HG03520 (cell line): ENCODE measurements around the gene EIF4G1.

ENCODE experiments used
- ATAC-seq: cut with Tn5 transposase; IDR thresholded peaks from one replicate; pipeline ENCODE4 v1.9.1; 2021; ENCODE audit warnings: mild to moderate bottlenecking, moderate library complexity; ENCODE audit not compliant: unreplicated experiment

The EIF4G1 gene

DNA sequence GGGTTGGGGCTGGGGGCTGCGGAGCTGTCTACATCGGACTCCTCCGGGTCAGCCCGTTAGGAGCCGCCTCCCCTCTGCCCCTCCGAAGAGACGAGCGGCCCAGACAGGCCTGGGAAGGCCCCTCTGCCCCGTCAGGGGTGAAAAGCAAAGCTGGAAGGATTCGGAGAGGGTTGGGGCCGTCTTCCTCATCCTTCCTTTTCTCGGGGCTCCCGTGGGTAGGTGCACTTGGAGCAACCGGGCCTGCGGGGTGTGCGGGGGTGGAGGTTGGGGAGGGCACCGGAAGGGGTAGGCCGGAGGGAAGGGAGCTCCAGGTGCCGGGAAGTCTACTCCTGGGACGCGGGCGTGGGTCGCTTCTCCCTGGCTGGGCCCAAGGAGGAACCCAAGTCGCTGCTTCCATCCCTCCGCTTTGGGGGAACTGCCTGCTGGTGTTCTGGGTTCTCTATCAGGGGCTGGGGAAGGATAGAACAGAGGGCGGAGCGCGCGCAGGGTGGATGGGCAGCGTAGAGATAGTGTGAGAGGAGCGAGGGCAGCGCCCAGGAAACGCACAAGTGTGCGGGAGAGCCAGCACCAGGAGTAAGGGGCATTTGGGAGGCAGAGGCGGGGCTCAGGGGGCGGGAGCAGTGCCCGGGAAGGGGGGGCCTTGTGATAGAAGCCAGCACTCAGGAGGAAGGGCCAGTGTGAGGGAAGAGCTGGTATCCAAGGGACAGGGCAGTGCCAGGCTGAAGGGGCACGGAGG, 47.7 kb downstream of the EIF4G1 start:
- no peak for ATAC-seq

DNA sequence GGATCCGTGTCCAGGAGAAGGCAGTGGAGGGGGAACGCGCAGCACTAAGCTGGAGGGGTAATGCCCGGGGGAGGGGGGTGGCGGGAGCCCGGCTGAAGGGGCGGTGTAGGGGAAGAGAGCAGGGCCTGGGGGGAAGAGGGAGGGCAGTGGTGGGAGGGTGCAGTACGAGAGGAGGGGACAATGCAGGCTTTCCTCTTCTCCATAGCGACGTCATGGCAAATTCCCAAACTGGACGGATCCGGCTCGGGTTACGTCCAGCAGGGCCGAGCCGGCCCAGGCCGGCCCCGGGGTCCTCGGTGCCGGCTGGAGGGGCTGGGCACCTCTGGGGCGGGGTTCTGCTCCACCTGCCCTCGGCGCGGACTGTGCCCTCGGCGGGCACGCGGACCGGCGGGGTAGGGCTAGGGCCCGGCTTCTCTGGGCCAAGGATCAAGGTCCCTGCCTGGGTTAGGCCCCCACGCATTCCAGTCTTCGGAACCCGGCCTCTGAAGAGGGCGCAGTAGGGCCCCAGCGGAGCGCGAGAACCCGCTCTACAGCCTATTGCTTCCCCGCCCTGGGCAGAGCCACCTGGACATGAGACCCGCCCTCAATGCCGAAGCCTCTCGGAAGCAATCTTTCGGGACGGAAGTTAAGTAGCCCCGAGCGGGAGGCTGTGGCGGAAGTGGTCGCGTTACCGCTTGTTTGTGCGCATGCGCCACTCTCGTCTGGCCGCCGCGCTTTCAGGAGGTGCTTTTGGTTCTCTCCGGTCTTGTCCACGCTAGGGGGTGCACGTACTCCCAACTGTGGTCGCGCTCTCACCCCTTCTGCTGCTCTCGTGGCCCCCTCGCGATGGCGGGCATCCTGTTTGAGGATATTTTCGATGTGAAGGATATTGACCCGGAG, 48.5 kb downstream of the EIF4G1 start:
- peak; percentile 87 for ATAC-seq

DNA sequence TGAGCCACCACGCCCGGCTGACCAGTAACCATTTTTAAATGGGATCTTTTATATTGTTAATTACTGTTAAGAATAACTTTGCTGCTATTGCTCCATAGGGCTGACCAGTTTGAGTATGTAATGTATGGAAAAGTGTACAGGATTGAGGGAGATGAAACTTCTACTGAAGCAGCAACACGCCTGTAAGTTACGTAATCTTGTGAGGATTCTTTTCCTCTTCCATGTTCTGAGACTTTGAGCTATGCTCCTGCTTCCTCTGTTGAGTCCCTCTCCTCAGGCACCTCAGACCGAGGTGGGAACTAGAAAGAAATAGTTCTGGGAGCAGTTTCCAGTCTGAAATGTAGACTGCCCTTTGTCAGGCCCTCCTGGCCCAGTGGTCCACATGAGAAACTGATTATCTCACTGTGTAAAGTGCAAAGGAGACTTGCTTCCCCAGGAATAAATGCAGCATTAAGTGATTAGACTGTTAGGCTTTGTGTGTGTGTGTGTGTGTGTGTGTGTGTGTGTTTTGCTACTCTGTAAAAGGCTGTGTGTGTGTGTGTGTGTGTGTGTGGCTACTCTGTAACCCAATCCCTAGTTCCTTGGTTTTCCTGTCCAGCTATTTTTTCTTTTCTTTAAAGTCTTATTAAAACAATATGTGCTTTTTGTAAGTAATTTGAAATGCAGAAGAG, 52.3 kb downstream of the EIF4G1 start:
- ATAC-seq: no peak

DNA sequence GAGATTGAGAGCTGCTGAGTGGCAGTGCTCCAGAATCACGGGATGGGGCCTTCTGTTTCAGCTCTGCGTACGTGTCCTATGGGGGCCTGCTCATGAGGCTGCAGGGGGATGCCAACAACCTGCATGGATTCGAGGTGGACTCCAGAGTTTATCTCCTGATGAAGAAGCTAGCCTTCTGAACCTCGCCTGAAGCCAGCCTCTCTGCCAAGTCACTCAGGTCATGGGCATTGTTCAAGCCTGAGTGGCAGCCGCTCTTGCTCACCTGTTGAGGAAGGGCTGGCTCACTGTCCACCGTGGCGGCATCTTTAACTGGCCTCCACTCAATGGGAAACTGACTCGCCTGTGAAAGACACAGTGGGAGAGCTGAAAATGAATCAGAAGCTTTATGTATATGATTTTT, 53.7 kb downstream of the EIF4G1 start:
- ATAC-seq: no peak

DNA sequence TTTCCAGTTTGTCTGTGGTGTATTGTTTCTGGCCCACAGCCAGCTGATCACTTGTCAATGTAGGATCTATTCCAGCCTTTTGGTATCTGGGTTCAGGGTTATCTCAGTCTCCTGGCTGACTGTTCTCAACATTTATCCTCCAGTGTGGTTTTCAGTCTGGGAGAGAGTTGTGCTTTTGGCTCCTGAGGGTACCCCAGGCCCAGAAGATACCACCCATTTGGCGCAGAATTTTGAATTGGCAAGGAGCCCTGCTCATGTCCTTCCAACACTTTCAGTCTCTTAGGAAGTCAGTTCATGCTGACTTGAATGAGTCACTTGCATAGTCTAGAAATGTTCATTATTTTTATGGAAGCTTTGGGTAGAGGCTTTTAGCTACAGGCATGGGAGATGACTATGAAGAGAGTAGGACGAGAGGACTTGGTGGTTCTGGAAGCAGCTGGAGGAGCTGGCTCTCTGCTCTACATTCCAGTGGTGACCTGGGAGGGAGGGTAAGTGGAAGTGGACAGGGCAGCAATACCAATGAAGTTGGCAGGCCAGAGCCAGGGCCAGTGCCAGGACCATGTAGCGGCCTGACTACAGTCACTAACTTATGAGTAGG, 54.3 kb downstream of the EIF4G1 start:
- no peak for ATAC-seq

DNA sequence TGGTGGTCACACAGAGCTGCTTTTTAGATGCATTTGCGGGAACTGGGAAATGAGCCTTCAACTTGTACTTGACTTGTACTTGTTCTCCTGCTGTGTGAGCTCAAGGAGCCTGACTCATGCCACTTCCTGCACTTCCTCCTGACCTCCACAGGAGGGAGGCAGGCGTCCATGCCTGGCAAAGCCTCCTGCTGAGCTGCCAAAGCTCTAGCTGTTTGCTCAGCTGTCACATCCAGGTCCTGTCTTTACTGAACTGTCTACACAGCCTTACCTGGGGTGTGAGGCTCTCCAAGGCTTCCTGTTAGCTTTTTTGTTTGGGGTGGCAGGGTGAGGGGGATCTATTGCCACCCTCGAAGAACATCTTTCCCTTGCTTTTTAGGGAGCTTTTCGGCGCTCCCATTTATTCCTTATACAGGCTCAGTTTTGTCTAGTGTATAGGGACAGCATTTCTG, 57.2 kb downstream of the EIF4G1 start:
- ATAC-seq: peak; percentile 53

DNA sequence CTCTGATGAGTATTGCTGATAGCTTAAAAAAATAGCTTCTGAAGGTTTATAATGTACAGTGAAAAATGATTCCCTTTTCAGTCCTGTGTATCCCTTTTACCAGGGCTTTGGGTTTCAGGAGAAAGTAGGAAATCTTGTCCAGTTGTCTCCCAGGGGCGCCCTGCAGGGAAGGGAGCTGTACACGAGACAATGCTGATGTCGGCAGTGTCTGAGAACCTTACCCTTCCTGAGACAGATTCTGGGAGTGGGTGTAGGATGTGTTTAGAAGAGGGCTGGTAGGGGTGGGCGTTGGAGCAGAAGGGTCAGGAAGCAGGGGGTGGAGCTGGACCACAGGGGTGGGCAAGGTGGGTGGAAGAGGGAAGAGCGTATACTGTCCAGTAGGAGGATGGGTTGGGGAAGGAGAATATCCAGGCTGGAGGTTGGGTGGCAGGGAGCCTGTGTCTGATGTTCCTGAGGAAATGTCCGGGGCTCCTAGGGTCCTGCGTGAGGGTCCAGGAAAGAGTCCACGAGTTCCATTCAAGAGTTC, 58.0 kb downstream of the EIF4G1 start:
- no peak for ATAC-seq

DNA sequence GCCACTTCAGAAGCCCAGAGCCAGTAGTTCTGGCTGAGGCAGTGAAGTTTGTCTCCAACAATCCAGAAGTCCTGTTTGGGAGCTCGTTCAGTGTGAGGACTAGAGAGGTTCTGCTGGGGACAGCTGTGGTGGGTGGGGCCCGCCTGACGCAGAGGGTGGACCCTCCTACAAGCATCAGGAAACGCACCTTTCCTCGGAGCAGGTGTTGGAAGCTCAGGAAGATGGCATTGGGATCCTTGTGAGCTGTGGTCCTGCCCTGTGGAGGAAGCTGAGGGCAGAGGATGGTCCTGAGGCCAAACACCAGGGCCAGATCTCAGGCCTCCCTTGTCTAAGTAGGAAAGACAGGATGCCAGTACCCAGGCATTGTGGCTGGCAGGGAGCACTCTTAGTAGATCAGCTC, 58.5 kb downstream of the EIF4G1 start:
- no peak for ATAC-seq

DNA sequence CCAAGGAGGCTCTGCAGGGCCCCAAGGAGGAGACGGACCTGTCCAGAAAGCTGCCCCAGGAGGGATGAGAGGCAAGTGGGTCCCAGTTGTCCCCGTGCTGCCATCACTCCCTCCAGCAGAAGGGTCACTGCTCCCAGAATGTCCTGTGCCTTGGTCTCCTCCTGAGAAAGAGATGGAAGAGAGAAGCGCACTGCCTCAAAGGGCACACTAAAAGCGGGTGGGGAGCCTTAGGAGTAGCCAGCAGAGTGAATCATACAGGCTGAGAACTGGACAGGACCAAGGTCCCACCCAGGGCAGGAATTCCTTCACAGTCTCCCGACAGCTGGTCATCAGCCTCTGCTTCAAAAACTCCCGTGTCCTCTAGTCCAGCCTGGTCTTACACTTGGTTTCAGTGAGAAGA, 59.0 kb downstream of the EIF4G1 start:
- no peak for ATAC-seq

DNA sequence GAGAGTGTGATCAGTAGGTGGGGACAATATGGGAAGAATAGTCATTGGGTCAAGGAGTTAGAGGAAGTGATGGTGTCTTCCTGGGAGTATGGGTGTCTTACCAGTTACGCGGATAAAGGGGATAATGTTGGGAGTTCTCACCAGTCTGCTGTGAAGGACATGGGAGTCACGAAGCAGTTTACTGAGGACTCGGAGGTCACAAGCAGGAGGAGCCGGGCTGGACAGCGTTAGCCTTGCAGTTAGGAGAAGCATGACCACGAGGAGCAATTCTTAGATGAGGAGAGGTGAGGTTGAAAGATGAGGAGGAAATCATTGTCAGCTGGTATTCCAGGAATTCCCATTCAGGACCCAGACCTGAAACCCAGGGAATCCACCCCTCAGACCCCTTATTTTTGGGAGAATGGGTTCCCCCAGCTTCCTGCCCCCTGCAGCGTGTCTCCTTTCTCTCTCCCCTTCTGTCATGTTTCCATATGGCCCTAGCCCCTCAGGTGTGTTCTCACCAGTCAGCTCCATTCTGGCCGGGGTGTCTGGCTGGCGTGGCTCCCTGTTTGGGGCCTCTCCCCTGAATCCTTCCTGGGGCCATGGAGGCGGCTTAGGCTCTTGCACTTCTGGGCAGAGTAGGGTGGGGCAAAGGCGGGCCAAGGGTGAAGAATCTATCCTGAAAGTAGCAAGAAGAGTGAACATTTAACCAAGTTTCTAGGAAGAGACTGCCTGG, 61.5 kb downstream of the EIF4G1 start:
- no peak for ATAC-seq

DNA sequence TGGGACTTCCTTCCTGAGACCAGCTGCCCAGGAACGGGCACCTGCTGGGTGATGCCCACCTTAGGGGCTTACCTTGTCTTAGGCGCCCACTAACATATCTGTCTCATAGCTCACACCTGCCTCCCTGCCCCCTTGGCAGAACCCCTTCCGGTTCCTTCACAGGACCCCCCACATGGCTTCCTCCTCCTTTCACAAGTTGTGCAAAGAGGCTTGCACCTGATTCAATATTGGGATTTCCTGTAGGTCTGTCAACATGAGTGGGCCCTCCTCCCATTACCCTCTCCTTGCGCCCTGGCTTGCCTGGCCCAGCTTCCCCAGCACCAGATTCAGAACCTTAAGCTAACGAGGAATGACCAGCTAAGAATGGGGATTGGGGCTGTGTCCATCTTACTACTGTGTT, 63.0 kb downstream of the EIF4G1 start:
- ATAC-seq: no peak

DNA sequence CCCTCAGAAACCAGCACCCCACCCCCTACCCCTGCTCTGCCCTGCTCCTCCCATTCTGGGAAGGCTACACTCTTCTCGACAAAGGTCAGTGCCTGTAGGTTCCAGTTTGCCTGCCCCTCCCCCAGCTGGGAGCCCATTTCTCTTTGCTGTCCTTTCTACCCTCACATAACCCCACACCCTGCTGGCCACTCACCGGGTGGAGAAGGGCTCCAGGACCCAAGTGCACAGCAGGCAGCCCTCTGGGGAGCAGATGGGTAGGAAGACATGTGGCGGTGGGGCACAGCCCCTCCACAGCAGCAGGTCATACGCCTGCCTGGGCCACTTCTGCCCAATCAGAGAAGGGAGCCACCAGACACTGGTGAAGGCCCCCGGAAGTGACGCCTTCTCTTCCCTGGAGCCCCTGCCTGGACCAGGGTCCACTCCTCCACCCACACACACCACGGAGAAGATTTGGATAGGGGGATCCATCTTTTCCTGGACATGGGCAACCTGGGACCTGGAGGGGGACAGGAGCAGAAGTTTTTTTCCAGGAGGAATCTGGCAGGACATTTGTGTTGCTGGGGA, 63.6 kb downstream of the EIF4G1 start, which contains the start of gene THPO:
THPO (minus strand) TSS at position 326 of the 564 bp plus-strand sequence. CDS start 1,948 bp downstream, outside the sequence.
- no peak for ATAC-seq

DNA sequence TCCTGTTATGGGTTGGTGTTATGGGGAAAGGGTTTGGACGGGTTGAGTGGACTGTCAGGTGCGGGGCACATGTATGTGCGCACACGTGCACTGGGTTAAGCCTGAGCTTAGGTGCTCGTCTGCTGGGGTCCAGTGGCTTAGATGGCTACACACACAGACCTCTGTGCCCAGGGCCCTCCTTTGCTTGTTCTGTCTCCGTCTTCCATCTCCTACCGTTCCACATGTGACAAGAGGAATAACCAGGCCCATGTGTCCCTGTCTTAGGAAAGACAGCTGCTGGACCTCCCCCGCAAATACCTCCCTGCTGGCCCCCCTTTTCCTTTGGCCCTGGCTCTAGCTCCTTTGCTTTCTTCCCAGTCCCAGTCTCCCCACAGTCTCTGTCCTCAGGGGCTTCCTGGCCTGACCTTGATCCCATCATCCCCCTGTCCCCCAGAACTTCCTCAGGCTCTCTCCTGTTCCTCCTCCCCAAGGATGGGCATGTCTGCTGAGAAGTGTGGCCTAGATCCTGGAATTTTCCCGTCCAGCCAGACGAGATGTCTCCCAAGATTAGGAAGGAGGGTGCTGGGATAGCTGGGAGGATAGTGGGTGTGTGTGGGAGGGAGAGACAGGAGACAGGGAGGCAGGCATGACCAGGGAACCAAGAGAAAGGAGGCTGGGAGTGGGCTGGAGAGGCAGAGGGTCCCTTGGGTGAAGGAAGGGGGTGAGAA, 64.4 kb downstream of the EIF4G1 start:
- ATAC-seq: no peak

DNA sequence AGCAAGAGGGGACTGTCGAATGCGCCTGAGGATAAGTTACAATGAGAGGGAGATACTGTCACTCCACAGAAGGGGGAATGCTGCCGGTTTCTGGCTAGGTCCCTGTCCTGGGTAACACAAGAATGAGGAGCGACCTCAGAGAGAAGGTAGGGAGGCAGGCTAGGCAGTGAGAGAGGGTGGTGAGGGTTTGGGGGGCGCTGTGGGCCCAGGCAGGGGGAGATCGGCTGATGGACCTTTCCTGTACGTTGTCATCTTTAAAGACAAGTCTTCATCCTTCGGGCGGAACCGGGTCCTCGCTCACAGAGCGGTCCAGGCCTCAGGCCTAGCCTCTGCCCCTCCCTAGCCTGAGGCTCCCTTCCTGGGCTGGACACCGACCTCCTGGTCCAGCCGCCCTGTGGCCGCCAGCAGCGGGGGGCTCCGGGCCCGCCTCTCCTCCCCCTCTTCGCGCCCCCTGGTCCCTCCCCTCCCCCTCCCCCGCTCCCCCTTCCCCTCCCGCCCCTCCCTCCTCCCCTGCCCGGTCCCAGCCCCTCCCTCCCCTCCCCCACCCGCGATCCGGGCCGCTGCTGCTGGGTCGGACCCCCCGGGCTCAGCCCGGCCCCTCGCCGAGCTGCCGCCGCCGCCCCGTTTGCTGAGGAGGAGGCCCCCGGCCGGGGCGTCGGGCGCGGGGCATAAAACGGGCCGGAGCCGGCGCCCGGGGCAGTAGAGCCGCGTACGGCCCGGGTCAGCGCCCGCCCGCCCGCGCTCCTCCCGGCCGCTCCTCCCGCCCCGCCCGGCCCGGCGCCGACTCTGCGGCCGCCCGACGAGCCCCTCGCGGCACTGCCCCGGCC, 65.2 kb downstream of the EIF4G1 start, which contains the start of gene CHRD:
CHRD (plus strand) TSS at position 697 of the 827 bp plus-strand sequence. CDS start 265 bp downstream, outside the sequence.
- no peak for ATAC-seq

DNA sequence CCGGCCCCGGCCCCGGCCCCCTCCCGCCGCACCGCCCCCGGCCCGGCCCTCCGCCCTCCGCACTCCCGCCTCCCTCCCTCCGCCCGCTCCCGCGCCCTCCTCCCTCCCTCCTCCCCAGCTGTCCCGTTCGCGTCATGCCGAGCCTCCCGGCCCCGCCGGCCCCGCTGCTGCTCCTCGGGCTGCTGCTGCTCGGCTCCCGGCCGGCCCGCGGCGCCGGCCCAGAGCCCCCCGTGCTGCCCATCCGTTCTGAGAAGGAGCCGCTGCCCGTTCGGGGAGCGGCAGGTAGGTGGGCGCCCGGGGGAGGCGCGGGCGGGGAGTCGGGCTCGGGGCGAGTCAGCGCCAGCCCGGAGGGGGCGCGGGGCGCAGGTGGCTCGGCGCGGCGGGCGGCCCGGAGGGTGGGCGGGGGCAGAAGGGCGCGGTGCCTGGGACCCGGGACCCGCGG, 65.8 kb downstream of the EIF4G1 start:
- no peak for ATAC-seq

DNA sequence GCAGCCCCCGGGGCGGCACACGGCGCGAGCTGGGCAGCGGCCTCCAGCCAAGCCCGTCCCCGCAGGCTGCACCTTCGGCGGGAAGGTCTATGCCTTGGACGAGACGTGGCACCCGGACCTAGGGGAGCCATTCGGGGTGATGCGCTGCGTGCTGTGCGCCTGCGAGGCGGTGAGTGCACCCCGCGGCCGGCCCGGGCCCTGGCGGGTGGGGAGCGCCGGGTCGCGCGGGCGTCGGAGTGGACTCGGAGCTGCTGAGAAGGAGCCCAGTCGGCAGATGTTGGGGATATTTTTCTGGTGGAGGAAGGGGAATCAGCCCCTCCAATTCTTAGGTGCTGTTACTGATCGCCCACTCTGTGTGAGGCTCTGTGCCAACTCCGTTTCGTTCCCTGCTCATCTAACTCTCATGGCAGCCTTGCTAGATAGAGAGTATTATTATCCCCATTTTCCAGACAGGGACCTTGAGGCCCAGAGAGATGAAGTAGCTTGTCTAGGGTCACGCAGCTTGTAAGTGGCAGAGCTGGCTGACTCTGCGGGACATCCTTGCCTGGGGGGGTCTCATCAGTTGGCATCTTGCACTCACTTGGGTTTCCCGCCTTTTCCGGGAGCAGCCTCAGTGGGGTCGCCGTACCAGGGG, 66.3 kb downstream of the EIF4G1 start:
- ATAC-seq: no peak
